Stimulated activated CD8-positive, alpha-beta memory T cell treated with anti-CD3 and anti-CD28 coated beads, Interleukin-4, amount 100 ng/mL, for 48 hours (primary cell): Measurements from ENCODE around the gene CHN2.

ENCODE experiments used
- DNase-seq: peaks from one replicate; pipeline ENCODE4 v3.0.0-alpha.2; 2020

CHN2 gene

GRCh38 chr7:29229066-29229465 lies 34.5 kb downstream of the CHN2 start:
- no peak for DNase-seq

GRCh38 chr7:29229946-29230345 lies 35.4 kb downstream of the CHN2 start:
- no peak for DNase-seq

- DNase-seq = no peak
These were observed 36.3 kb downstream of the CHN2 start for GRCh38 chr7:29230871-29231345.

- DNase-seq = no peak
These were observed 37.2 kb downstream of the CHN2 start for GRCh38 chr7:29231671-29232232.

- no peak for DNase-seq
These were observed 39.9 kb downstream of the CHN2 start for GRCh38 chr7:29234438-29234837.

- DNase-seq = no peak
These were observed 41.6 kb downstream of the CHN2 start for GRCh38 chr7:29236071-29236580.

- no peak for DNase-seq
These were observed 42.1 kb downstream of the CHN2 start for GRCh38 chr7:29236649-29237048.

GRCh38 chr7:29237489-29237888 lies 42.9 kb downstream of the CHN2 start:
- no peak for DNase-seq

GRCh38 chr7:29239638-29240037 lies 45.1 kb downstream of the CHN2 start:
- DNase-seq = peak; percentile 55

- DNase-seq = no peak
These were observed 47.7 kb downstream of the CHN2 start for GRCh38 chr7:29242265-29242664.

- DNase-seq = peak; percentile 77
These were observed 49.5 kb downstream of the CHN2 start for GRCh38 chr7:29243910-29244655.

GRCh38 chr7:29247224-29247962 lies 52.8 kb downstream of the CHN2 start:
- DNase-seq = no peak

- no peak for DNase-seq
These were observed 53.3 kb downstream of the CHN2 start for GRCh38 chr7:29247963-29248236.

GRCh38 chr7:29248713-29249382 lies 54.3 kb downstream of the CHN2 start:
- DNase-seq = no peak

GRCh38 chr7:29249383-29249750 lies 54.8 kb downstream of the CHN2 start:
- DNase-seq = no peak

GRCh38 chr7:29249860-29250259 lies 55.3 kb downstream of the CHN2 start:
- no peak for DNase-seq

GRCh38 chr7:29253225-29253624 lies 58.6 kb downstream of the CHN2 start:
- DNase-seq = no peak

GRCh38 chr7:29254591-29254990 lies 60.0 kb downstream of the CHN2 start:
- no peak for DNase-seq

GRCh38 chr7:29255199-29255878 lies 60.8 kb downstream of the CHN2 start:
- no peak for DNase-seq

GRCh38 chr7:29255906-29256692 lies 61.5 kb downstream of the CHN2 start:
- DNase-seq = no peak

GRCh38 chr7:29256693-29257002 lies 62.1 kb downstream of the CHN2 start:
- DNase-seq = no peak

- no peak for DNase-seq
These were observed 64.4 kb downstream of the CHN2 start for GRCh38 chr7:29258951-29259350.
